NCI-H146 treated with DMSO at 0.1 percent for 48 hours (cell line): ENCODE results near the gene CSRNP3.
"Not testable (repeated sequence)": the region's sequence is repeated elsewhere in the genome, so short reads cannot be mapped to it uniquely, and the experiment has no call there.

Source experiments
- DNase-seq: peaks from one replicate; lab custom pipeline; 2025; ENCODE audit not compliant: unreplicated experiment; lab: John Stamatoyannopoulos, UW

The CSRNP3 gene

DNA sequence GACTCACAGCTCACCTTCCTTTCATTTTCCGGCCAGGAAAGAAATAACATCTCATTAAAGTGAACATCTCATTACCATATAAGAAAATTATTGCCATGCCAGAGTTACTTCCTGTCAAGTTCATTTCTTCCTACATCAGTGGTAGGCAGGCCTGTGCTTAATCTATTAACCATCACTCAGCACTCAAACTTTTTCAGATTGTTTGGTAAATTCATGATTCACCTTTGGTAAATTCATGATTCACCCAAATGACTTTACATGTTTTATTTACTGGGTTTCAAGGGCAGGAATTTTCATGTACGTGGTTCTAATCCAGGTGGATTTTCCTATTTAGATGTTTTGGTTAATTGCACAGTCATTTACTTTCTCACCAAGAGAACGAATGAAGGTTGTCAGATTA lies 116.5 kb downstream of the CSRNP3 start:
- no peak for DNase-seq

DNA sequence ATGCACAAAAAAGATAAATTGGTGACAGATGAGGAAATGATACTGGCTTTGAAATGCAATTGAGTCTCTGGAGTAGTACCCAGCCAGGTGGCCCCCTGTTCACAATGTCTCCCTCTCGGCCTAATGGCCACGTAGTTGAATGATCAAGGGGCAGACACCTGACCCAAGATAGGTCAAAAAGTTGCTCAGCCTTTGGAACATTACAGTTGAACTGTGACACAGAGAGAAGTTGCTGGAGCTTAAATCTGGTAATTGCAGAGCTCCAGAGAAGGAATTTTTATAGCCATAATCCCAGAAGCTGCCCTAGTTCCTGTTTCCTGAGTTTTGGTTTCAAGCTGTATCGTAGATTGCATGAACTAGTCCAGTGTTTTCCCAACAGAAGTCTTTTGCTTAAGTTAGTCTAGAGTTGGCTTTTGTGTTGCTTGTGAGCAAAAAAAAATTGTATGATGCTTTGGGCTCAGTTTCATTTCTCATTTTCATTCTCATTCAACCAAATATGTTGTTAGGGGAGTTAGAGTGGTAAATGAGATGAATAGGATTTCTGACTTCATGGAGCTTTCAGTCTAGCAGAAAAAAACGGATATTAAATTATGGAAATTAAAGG lies 117.9 kb downstream of the CSRNP3 start:
- no peak for DNase-seq

DNA sequence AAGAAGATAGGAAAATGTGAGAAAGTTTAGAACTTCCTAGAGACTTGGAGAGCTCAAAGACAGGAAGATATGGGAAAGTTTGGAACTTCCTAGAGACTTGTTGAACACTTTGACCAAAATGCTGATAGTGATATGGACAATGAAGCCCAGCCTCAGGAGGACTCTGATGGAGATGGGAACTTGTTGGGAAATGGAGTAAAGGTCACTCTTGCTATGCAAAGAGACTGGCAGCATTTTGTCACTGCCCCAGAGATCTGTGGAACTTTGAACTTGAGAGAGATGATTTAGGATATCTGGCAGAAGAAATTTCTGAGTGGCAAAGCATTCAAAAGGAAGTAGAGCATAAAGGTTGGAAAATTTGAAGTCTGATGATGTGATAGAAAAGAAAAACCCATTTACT lies 121.5 kb downstream of the CSRNP3 start:
- DNase-seq: not testable (repeated sequence)

DNA sequence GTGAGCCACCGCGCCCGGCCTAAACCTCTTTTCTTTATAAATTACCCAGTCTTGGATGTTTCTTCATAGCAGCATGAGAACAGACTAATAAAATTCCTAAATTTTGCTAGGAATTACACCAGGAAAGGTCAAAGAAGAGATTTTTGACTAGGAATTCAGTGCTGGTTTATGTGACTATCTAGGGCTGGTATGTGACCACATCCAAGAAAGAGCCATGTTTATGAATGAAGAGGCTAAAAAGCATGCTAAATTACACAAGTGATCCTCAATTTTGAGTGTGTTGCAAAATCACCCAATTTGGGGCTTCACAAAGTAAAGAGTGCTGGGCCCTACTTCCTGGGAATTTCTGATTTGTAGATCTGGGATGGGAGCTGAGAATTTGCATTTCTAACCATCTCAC lies 123.6 kb downstream of the CSRNP3 start:
- no peak for DNase-seq

DNA sequence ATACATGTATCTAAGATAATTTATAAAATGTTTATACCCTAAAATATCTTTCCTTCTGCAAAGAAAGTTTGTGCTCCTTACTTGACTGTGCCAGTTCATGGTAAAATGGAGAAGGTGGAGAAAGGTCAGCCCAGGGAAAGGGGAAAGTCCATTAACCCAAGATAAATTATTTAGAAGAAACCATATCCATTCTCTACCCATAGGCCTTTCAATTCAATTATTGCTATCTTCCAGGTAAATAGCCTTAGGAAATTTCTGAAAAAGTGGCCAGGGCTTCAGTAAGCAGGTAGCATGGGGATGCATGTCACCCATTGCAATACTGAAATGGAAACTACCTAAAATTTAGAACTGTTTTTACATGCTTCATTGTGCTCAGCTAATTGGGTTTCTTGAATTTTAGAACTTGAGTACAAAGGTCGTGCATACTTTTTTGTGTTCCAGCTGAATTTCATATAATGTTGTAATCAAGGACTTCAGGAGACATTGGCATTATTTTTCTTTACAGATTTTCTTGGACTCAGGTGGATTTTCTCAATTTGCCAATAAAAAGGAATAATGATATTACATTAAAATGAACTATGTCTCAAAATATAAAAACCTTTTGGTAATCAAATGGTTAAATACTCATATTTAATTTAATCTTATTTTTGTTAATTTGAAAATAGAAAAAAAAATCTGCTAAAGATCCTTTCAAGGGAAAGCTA lies 124.9 kb downstream of the CSRNP3 start:
- DNase-seq: no peak

DNA sequence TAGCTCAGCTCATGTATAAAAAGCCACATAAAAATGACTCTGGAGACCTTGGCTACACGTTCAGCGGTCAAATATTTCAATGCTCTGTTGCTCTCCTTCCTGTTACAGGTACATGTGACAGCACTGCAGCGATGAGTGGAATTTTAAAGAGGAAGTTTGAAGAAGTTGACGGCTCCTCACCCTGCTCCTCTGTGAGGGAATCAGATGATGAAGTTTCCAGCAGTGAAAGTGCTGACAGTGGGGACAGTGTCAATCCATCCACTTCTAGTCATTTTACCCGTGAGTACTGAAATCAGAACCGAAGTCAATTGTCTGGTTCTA lies 125.4 kb downstream of the CSRNP3 start:
- DNase-seq: no peak

DNA sequence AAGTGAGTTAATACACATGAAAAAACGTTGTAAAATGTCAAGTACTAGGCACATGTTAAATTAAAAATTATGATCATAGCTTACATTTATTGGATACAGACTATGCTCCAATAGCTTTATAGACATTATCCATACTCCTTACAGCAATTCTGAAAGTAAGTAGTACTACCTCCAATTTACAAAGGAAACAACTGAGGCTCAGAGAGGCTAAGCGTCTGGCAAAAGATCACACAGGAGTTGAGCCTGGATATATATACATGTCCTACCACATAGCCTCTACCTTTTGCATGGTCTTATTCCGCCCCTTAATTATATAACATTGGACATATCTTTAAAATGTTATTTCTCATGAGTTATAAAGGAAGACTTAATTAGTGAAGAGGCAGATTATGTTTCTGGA lies 127.3 kb downstream of the CSRNP3 start:
- no peak for DNase-seq

DNA sequence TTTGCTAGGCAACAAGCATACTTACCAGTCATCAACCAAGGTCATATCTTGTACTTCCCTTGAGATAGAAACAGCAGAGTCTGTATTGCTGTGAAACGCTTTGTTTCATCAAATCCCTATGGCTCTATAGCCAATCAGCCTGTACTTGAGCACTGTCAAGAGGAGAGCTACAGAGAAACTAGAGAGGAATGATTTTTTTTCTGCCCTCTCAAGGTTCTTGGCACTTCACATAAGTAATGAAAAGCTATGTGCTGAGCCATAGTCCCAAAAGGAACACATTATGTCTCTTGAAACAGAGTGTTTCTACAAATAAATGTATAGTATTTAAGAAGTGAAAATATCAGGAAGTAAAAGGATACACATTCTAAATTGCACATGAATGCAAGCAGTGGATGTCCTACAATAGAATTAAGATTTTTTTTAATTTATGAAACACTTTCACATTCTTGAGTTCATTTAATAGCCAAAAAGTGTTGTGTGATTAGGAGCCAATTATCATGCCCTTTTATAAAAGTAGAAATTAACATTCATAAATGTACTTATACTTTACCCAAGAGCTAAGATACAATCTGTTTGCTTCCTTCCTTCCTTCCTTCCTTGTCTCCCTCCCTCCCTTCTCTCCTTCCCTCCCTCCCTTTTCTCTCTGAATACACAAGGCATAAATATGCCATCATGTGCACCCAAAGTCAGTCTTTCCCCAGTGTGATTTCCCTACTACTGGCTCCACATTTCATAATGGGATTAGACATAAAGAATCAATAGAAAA lies 131.8 kb downstream of the CSRNP3 start:
- DNase-seq: no peak

DNA sequence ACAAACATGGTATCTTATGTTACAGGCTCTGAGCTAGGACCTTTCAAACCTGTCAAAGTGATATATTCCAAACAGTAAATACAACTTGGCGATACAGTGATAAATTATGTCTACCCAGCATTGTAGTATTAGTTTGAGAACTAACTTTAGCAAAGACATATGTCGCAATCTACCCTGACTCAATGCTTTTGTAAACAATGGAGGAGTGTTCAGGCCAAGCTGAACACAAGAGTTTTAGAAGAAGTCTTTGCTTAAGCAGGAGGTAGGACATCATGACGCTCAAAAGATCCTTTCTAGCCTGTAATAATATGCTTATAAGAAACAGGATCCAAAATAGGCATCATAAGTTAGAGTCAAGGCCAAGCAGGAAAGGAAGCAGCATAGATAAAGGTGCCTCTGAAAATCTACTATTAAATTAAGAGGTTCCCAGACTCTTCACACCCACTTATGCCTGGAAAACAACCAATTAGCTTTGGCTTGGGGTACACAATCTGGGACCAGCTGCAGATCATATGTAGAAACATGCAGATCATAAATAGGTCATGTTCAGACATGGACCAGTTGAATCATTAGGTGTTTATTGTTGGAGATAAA lies 132.5 kb downstream of the CSRNP3 start:
- DNase-seq: no peak

DNA sequence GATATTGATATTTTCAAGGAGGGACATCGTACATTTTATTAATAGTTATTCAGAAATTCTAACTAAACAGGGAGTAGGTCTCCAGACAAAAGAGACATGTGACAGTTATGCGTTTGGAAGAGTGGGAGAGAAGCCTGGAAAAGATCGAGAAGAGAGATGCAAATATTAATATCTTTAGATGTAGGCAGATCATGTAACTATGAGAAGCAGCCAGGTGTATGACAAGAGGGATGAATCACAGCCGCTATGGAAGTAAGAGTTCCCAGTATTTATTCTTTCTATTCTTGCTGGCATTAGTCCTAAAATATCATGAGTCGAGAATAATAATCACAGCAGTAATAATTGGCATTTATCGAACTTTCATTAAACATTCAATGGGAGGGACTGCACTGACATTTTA lies 140.2 kb downstream of the CSRNP3 start:
- DNase-seq: no peak

DNA sequence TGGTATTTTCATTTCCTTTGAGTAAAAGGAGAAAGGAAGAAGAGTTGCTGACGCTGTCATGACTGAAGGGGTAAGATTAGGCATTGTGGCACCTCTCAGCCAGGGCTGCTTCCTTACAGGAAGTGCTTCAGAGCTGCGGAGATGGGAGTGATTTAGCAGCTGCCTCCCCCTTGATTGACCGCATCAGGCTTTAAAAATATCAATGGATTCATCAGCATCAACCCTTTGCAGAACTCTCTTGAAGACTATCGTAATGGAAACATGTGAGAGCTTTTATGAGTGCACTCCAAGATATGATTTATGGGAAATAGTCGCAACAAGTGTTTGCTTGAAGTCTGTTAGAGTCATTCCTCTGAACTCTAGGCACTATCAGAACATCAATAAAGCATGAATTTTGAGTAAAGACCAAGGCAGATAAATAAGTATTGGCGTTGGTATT lies 141.1 kb downstream of the CSRNP3 start:
- DNase-seq: no peak

DNA sequence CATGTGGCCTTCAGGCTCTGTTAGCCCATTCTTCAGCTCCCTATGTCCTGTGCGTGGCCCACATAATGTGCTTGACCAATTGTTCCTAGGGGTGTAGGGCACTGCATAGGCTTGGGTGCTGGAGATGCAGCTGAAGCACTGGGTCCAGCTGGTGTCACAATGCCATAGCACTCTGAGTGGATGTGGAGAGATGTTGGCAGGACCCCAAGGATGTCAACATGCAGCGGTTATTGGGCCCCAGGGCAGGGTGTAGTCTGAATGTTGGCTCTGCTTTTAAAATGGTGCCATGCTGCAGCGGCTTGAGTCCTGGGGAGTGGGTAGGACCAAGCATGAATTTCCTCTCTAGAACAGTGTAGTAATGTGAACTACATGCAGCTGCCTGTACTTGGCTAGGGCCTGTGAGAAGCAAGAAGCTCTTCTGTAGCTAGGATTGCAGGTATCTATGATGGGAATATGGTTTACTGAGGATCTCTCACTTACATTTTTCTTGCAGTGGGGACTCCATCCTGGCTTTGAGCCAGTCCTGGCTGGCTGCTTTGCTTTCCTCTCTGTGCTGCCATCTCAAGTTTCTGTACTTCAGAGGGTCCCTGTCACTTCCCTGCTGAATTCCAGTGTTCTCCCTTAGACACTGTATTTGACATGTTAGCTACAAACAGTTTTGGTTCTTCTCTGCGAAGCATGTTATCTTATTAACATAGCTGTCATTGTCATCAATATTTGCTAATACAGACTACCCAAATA lies 148.4 kb downstream of the CSRNP3 start:
- peak; percentile 31 for DNase-seq

DNA sequence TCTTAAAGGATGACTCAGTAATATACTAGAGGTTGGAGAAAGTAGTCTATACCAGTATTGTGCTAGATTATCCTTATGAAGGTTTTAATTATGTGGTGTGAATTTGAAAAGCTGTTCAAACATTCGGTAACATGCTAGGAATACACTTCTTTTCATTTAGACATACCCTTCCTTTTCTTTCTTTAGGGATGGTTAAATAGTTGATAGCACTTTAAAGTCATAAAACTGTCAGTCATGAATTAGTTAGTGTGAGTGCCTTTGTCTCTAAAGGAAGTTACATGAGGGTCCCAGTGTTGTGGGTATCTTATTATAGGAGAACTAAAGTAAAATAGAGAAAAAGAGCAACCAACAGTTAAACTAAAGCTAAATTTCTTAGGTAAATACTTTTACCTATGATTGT lies 149.3 kb downstream of the CSRNP3 start:
- peak; percentile 49 for DNase-seq

DNA sequence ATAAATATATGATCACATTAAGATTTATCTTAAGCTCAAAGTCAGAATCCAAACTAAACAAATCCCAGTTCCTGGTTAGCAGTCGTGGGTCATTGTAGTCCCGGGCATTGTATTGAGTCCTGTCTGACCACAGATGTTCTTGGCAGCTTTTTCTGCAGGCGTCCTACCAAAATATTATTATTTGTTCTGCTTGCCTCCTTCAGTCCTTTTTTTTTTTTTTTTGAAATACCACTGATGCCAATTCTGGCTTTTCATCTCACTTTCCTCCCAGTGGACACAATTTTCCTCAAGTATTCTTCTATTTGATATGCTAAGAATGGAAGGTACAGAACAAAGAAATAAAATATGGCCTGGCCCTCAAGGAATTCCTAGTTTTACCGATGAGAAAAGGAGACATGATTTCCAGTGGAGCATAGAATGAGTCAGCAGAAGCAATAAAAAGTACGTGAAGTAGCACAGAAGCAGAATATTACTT lies 151.6 kb downstream of the CSRNP3 start:
- no peak for DNase-seq

DNA sequence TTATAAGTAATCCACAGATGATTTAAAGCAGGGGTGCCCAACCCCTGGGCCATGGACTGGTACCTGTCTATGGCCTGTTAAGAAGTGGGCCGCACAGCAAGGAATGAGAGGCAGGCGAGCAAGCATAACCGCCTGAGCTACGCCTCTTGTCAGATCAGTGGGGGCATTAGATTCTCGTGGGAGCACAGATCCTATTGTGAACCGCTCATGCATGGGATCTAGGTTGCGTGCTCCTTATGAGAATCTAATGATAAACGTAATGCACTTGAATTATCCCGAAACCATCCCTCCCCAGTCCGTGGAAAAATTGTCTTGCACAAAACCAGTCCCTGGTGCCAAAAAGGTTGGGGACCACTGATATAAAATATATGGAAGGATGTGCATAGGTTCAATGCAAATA lies 153.7 kb downstream of the CSRNP3 start:
- no peak for DNase-seq

DNA sequence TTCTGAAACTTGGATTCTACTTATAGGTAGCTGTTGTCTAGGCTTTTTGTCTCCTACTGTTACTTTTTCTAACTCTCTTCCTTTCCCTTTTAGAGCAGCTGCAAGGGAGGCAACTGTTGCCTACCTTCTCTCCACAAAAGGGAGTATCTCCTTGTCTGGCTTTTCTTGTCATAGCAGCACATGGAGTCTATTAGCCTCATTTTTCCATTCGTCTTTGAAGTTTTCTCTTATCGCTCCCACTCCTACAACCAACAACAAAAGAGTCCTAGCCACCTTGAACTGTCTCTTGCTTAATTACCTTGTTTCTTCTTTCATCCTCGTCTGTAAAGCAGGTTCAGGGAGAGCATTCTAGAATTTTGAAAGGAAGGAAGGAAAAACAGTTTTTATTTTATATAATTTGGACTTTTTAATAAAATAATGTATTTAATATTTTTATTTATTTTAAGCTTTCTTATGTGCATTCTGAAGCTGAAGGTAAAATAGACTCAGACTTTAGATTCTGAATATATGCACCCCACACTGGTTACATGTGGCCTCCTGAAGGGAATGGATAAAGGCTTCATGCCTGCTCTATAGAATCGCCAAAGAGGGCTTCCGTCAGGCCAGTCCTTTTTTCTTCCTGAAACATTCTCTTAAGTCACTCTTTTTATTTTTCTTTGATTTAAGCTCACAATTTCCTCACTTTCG lies 154.4 kb downstream of the CSRNP3 start:
- no peak for DNase-seq

DNA sequence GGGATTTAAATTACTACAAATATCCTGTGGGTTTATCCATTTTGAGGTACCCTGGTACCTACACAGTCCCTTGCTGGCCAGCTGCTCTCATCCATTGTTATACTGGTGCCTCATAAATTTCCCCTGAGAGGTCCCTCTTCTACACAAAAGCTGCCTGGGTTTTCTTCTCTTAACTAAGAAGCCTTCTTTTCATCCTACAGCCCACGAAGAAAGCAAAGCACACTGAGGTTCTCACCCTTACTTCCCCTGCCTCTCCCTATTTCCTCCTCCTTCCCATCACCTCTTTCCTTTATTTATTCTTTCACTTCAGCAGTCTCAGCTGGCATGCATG lies 154.9 kb downstream of the CSRNP3 start:
- no peak for DNase-seq

DNA sequence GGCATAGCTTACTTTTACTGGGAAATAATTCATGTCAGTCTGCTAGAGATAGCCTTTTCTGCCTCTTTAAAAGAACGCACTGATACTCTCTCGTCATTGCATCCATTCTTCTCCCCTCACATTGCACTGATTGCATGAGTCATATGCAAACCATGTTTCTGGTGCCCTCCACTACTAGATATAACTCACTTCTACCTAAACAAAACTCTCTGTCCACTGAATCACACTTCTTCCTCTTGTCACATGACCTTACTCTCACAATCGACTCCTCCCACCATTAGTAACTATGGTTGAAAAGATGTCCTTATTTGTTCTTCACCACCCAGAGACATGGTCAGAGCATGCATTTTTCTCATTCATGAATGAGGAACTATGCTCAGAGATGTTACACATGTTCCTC lies 158.0 kb downstream of the CSRNP3 start:
- DNase-seq: no peak

DNA sequence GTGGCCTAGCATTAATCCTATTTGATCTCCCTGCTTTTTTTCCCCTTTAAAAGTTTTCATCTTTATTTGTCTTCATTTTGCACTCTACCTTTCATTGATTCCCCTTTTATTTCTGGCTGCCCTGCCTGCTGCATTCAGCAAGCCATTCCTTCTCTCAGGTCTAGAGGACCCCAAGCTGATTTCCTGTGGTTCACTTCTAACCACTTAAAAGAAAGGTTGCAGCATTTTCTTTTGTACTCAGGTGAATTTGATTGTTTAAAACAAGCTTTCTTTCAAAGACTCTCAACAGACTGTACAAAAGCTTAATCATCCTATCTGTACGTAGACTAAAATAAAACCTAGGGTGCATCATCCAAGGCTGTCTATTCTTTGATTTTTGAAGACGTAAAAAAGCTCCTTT lies 160.3 kb downstream of the CSRNP3 start:
- DNase-seq: no peak

DNA sequence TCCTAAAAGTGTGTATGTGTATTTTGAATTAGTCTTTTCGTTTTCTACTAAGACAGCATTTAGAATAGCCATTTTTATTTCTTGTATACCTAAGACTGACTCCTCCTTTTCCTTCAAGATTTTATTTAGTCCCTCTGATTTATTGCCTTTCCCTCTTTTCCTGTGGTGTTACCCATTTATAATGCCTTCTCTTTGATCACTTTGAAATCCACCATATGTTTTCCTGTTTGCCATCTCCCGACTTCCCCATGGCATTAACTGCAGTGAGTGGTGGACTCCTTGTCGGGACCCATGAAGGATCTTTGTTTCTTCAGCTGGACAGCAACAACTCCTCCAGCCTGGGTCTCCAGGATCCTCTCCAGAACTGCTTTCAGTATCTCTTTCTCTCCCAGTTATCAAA lies 160.7 kb downstream of the CSRNP3 start:
- no peak for DNase-seq

DNA sequence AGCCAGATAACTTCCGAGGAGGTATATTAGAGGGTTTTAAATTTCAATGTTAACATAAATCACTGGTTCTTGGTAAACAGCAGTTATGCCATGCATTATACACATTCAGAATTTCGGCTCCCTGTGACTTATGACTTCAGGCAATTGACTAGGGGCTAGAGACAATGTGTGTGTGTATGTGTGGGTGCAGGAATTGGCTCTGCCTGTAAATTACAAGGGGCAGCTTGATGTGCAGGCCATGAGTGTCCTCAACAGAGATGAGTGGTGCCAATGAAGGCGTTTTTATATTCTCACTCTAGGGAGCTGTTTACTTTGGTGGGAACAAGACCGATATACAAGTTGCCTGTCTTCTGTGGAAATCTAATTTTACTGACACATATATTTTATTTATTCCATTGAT lies 161.6 kb downstream of the CSRNP3 start:
- peak; percentile 29 for DNase-seq
